TTC549 (cell line): ENCODE results near the gene PDZRN3.

Source experiments
- FAIRE-seq: peaks from 2 replicates; lab custom pipeline; 2012; peaks lifted over from hg19 to GRCh38; lab: Jason Lieb, UNC

The PDZRN3 gene

DNA sequence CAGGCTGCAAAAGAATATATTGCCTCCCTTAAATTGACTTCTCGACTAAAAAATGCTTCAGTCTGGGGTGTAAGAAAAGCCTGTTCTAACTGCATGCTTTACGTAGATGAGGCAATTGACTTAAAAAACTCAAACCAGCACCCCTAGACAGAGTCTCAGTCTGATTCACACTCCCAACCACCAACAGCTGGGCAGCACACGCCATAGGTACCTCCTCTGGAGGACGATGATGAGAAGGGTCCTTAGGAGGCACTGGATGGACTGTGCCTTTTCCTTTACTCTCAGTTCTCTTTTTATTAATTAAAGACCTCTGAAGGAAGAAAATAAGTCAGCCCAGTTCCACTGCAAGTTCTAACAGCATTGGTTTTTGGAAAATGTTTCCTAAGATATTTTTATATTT lies 175.0 kb downstream of the PDZRN3 start:
- FAIRE-seq, result no peak

DNA sequence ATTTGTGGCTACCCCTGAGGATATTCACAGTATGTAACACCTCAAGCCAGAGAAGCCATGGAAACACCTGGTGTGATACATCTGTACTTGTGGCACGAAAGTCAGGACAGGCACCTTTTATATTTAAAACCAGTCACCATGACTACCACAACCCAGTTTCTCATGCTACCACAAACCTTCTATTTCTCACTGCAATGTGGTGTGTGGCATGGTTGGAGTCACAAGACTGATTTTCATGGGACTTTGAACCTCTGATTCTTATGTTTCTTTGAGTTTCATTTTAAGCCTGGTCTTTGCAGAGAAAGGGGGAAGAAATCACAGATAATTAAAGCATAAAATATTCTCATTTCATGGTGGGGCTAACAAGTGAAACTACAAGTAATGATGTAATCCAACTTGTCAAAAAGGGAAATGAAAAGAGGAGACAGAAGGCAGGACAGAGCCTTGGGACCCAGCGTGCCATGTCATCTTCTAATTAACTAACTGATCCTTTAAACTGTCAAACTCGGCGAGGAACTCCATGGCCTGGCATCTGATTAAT lies 175.9 kb downstream of the PDZRN3 start:
- no peak for FAIRE-seq

DNA sequence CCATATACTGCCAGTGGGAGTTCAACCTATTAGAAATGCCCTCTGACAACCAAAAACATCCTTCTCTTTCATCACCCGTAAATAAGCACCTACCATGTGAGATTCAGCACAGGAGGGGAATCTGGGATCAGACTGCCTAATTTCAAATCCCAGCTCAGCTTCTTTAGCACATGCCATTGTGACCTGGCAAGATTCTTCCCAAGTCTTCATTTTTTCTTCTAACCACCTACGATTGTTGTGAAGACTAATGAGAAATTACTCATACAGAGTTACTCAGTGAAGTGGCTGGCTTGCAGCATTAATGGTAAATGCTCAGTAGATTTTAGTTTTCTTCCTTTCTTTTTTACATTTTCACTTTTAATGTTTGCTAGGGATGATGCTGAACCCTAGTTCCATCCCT lies 176.7 kb downstream of the PDZRN3 start:
- no peak for FAIRE-seq

DNA sequence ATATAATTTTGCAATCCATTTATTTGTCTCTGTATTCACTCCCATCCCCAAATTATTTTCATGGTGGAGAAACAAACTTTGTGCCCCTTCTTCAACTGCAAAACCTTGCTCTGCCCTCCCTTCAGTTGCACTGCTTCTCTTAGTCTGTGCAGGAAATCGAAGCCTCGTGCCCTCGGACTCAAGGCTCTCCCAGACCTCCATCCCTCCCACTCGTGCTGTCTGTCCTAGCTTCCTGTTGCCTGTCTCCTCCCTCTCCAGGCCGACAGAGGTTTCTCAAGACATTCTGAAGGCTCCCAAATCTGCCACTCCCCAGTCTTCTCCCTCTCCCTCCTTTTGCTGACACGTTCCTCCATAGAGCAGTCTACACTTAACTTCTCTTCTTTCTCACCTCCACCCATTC lies 177.6 kb downstream of the PDZRN3 start:
- FAIRE-seq, result no peak

DNA sequence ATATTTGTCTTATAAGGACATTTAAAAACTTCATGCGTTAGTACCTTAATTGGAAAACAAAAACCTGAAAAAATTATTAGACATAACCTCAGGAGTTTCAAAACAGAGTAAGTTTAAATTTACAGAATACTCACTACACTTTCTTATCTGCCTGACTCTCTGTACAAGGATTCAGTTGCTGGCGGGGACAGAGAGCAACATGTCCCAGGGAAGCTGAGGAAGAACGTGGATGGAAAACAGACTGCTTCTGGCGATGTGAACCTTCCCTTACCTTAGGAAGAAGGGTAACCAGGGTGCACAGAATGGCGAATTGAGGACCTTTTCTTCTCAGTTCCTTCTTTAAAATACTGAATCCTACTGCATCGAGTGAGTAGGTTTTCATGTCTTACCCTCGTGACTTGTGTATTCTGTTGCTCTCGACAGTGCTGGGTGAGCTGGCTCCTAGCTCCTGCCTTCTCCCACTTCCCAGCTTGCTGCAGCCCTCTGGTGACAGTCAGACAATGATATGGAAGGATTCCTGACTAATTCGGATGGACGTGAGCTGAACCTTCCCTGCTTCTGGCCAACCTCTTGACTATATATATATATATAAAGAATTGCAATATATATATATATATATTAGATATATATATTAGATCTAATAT lies 178.2 kb downstream of the PDZRN3 start:
- no peak for FAIRE-seq

DNA sequence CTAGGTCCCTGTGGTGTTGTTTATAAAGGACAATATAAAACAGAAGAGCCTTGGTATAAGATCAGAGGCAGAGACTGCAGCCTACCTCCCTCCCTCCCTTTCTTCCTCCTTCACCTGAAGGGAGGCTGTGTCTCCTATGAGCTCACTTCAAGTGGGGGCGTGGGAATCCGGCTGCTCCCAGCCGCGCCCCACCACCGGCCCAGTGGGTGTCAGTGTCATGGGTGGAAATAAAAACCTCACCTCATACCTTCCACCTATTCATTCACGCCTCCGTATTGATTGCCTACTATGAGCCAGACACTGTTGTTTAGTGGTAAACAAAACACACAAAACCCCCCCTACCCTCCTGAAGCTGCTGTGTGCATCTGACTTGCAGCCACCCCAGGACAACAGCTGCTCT lies 181.9 kb downstream of the PDZRN3 start:
- FAIRE-seq, result no peak

DNA sequence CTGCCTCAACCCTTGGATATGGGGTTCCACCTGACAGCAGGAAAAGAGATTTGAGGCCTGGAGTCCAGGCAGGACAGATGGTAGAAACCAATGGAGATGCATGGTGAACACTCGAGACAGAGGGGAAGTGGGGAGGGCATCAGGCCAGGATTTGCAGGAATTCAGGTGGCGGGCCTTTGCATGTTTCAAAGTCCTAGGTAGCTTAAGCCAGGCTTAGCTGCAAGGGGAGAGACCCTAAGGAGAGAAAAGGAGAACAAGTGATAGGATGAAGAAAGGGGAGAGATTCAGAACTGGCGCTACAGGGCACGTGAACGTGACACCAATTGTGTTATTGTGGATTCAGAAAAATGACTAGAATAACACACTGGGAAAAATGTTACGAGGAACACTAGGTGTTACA lies 182.6 kb downstream of the PDZRN3 start:
- FAIRE-seq, result no peak

DNA sequence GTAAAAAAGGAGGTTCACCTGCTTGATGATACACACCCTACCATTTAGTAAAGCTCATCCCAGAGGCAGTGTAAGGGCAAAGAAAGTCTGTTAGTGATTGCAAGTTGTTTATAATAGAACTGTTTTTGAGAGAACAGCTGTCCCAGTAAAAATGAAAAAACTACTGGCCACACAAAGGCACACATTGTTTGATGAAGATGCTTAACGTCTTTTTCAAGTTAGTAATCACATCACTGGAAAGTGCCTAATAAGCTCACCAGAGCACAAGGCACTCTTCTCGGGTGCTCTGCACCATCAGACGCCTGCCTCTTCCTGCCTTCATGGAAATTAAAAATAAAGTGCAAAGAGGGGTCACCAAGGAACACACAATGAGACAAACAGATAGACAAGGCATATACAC lies 186.9 kb downstream of the PDZRN3 start:
- FAIRE-seq, result no peak

DNA sequence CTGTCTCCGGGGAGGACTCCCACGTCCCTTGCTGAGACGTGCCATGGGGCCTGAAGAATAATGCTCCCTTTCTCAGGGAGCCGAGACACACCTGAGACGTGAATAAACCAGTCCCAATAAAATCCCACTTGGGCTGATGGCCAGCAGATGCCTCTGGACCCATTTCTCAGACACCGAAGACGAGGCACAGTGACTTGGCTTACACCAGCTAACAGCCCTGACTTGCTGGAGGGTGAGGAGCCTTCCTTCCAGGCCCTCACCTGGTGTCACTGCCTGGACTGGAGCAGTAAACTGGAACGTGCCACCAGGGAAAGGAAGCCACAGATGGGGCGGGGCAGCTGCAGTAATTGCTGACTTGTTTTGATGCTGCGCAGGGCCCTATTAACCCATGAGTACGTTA lies 189.7 kb downstream of the PDZRN3 start:
- no peak for FAIRE-seq

DNA sequence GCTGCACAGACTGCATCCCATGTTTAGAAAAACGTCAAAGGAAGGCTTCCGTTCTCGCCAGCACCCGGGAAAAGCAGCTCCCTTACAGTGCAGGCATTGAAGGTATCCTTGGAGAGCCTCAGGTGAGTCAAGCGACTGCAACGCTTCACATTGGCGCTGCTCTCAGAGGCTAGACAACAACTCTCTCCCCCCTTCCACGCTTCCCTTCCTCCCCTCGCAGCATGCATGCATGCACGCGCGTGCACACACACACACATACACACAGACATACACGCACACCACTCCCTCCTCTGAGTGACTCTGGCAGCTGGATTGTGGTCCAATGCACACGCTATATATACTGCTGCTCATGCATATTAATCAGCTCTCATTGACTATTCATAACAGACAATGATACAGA lies 191.1 kb downstream of the PDZRN3 start:
- FAIRE-seq, result no peak

DNA sequence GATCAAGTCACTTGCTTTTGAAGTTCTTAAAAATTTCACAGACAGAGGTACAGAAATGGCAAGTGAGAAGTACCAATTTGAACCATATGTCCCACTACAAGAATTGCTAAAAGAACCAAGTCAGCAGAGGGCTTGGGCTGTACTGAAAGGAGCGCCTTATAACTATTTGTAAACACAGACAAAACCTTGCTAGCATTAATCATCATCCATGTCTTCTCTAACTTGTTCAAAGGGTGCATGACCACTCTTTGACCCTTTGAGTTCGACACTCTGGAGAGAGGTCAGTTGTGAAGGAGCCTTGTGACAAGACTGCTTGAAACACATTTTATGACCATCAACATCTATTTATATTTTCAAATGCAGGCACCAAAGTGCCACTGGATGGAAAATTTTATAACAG lies 191.7 kb downstream of the PDZRN3 start:
- no peak for FAIRE-seq

DNA sequence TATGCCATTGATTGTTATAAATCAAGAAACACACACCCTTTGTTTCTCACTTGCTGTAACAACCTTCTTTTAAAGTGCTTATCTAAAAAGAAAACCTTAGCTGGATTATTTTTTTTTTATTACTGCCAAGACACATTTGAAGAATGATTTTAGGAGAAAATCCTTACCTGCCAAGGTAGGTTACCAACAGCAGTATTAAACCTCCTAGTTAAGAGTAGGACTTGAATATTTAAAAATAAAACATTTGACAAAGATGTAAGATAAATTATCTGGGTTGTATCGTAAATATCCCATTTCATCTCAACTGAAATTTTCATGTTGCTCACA lies 192.1 kb downstream of the PDZRN3 start:
- FAIRE-seq, result no peak

DNA sequence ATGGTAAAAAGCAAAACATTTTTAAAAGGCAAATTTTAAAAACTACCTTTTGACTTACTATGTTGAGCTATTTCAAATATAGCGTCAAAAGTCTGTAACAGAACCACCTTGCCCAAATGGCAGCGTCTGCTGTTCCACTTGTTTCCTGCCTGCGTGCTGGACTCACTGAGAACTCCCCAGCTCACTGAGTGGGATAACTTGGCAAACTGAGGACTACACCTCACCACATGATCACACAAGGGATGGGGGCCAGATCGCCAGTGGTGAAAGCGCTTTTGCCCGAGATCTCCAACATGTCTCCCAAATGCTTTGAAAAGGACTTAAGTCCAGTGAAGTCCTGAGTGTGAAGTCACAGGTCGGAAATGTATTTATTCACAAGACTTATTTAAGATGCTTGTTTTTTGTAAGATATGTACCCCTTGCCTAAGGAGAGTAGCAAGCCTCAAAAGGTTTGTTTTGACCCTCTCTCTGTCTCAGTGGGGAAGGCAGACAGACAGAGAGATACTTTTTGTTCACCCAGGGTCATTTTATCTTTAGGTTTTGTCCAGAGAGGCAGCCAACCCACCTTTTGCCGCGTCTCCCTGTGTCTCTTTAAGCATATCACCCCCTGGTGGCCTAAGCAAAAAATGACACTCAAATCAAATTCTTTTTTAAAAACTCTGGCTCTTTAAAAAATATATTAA lies 192.6 kb downstream of the PDZRN3 start:
- no peak for FAIRE-seq

DNA sequence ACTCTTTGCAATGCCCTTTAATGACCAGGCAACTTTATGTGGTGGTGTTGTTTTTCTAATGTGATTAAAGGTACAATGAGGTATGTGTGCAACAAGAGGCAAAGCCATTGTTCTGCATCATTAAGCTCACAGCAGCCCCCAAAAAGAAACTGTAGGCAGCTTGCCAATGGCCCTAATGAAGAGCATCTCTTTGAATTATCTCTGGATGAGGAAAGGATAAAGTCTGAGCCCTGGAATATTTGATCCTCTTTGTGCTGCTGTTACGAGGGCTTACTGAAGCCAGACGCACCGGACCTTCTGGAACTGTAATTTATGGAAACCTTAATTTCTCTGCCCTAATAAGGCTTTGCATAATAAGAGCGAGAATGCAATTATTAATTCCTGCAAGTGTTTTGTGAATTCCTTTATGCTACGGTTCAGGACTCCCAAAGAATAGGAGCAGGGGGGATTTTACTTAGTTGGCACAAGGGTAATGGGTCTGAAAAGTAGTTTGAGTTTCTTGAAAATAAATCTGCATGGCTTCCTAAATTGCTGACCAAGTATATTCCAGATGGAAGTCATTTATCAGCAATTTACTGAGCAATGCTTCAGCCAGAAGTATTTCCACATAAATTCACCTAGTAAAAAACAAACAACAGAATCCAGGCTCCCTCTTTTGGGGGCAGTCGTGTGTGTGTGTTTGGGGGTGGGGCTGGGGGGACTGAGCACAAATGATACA lies 193.4 kb downstream of the PDZRN3 start:
- no peak for FAIRE-seq

DNA sequence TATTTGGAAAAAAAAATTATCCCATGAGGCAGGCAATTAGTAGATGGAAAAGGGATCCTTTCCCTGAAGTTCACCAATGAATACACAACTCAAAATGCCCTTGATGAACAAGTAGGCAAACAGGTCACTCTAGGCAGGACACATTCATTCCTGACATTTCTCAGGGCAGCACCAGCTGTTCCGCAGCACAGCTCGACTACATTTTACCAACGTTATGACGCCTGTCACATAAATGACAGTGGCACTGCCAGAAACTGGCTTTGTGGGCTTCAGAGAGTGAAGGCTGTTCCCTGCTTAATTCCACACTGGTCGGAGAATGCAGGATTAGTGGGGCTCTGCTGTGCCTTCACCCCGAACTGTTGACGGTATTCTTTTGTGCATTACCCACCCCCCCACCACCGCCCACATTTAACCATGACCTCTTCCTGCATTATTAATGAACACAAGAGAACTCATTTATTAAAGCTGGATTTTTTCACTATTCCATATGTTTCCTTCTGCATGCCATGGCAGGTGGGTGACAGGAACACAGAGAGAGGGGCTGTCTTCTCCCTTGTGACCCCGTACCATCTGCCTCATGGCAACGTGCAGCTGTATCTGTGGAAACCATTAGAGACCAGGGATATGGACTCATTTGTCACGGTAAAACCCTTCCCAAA lies 197.6 kb downstream of the PDZRN3 start:
- no peak for FAIRE-seq

DNA sequence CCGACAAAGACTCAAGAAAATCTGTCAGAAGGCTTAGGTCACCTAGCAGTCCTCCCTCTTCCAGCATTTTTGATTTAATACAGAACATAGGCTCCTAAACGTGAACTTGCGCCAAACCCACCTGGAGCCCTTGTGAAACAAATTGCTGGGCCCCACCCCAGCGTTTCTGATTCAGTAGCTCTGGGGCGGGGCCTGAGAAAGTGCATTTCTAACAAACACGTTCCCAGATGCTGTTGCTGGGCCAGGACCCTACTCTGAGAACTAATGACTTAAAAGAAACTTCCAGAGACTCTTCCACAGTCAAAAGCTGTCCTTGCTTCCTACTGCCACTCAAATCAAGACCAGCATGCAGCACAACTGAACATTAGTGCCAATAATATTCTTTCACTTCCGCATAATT lies 198.1 kb downstream of the PDZRN3 start:
- FAIRE-seq, result no peak

DNA sequence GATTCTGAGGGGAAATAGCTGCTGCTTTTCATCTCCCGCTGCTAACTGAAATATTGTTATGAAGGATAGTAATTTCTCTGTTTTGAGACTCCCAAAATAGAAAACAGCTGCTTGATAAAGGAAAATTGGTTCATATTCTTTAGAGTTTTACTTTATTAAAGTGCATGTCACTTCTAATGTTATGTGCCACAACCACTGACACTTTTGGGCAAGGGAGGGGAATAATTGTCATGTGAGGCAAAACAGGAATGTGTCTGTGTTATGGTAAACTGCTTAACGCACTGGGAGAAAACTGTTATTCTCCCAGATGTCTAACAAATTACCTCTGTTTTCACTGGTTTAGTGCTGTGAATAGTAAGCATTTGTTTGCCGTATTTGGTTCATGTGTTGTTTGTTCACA lies 201.6 kb downstream of the PDZRN3 start:
- no peak for FAIRE-seq

DNA sequence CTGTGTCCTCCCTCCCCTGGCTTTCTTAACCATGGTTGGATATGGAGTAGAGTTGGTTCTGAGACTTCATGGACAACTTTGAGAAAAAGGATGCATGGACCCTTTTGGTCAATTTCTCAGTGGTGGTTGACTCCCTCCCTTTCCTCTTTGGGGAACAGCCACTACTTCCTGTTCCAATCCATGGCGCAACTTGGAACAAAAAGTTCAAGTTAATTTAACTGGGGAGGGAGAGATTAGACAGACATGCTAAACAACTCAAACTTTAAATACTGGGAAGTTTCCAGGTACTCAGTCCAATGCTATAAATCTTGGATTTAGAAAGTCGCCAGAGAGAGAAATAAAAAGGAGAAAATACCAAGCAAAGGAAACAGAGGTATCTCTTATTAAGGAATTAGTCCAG lies 202.2 kb downstream of the PDZRN3 start:
- FAIRE-seq, result no peak

DNA sequence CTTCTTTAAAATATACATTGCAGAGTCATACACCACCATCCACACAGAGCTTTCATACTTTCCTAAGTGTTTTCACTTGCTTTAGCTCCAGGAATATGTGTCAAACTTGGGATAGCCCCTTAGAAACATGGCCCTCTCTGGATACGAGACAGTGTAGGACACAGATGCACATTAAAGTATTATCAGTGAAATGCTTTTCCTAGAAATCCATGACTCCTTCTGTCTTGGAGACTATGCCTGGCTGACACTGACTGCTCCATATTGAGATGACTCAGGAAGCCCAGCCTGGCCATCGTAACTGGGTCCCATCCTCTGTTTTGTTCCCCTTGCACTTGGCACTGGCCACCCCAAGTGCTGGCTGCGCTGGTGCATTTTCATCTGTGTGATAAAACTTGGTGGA lies 204.8 kb downstream of the PDZRN3 start:
- FAIRE-seq, result no peak

DNA sequence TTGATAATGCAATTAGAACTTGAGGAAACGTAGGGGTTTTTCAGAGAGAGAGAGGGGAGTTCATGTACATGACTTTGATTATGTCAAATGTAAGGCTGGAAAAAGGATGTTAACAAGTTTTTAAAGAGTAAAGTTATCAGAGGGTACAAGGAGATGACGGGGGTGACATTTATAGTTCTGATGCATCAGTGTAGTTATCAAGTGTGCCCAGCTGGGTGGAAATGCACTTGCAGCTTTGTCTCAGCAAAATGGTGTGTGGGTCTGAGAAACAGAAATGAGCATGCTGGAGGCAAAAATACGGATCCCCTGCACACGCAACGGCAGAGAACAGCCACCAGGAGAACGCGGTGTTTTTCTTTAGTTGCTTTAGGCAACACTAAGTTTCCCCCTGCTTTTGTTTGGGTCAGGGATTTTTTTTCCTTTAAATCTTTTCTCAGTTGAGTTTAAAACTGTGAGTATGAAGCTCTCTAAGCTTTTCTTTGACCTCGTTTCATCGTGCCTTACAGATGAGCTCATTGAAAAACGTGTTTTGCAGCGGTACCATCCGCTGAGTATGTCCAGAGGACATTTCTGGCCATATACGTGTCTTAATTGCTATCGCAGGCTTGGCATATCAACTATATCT lies 205.4 kb downstream of the PDZRN3 start:
- no peak for FAIRE-seq

DNA sequence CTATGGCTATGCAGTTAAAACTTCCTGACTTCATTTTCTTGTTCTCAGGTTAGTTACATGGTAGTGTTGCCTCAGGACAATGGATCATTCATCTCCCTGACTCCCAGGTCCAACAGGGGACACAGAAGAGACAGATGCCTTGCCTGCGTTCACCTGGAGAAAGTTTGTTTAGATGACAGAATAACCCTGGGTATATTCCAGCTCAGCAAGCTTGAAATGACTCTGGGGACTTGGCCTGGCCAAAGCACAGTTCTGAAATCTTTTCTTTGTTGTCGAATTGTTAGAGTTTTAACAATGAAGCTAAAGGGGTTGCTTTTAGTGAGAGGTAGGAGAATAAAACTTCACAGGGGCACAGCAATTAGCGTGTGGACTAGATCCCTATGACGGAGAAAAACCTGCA lies 206.1 kb downstream of the PDZRN3 start:
- FAIRE-seq, result no peak

DNA sequence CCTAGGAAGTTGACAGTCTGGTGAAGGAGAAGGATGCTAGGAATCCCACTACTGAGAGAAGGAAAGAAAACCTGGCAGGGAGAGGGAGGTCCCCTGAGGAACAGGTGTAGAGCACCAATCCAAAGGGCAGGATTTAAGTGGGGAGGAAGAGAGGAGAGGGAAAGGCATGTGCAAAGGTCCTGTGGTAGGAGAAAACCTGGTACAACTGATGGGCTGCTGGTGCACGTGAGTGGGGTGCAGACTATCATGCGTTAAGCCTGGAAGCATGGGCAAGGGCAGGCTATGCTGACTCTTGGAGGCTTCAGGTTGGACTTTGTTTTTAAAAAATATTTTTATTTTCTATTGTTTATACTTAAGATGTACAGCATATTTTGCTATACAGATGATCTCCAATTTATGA lies 209.6 kb downstream of the PDZRN3 start:
- FAIRE-seq, result no peak

DNA sequence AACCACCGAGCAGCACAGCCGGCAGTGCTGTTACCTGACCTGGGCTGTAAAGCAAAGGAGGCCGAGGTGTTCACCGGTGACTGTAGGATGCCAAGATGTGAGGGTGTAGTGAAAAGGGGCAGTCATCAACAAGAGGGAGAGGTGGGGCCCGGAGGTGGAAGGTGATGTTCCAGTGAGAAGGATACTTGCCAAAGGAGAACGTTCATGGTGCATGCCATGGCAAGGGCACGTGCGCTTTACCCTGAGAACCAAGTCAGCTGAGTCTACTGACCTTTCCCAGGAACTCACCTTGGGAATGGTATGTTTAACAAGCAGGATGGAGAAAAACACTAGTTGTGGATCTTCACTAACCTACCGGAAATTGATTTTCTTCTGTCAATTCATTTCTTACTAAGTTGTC lies 211.1 kb downstream of the PDZRN3 start:
- FAIRE-seq, result no peak
